ENCODE data around the gene SLC38A3. TPM values are rescaled to one million over a fixed set of nuclear protein-coding genes. Genes with fewer than 3 reads are reported as not detected.

The SLC38A3 gene
- total RNA-seq, 1 donor from 2014 or later, result 0.17 TPM

GRCh38 chr3:50264964-50265485 lies 60.0 kb downstream of the SLC38A3 start:
- H3K9ac ChIP-seq, result no peak overlapping the region
- peaks cover 55% of the 10 kb centered on the region for H3F3A ChIP-seq (ENCODE audit: low read depth)
- H3K9me3 ChIP-seq (ENCODE audit: low read depth), result no peaks in the 10 kb centered on the region
- peaks cover 13% of the 10 kb centered on the region for H3K27me3 Mint-ChIP-seq (ENCODE audit: insufficient read depth, low read depth)
- peak overlapping the region; percentile 66 for H3K27ac ChIP-seq
- no peaks in the 10 kb centered on the region for H3K36me3 ChIP-seq
- no peak overlapping the region for H2AFZ ChIP-seq (replicated peaks)
- peaks cover 77% of the 10 kb centered on the region for H3K4me1 Mint-ChIP-seq
- peaks cover 64% of the 10 kb centered on the region for H3K4me1 ChIP-seq
- H3K27ac Mint-ChIP-seq, result peak overlapping the region; percentile 98
- H3K4me2 ChIP-seq, result peak overlapping the region; percentile 70
- H3K36me3 Mint-ChIP-seq, result no peaks in the 10 kb centered on the region
- H3K4me3 ChIP-seq, result no peak overlapping the region
- no peaks in the 10 kb centered on the region for H3K27me3 ChIP-seq
- no peak for DNase-seq (ENCODE audit: low spot score)
- H3K4me3 Mint-ChIP-seq, result peak overlapping the region; percentile 69
- TF ChIP-seq CTCF (IDR thresholded peaks at IDR 0.05) (no peak), EZH2phosphoT487 (IDR thresholded peaks at IDR 0.05) (no peak), EZH2 (IDR thresholded peaks at IDR 0.05) (no peak)
- H3K79me2 ChIP-seq (ENCODE audit: low read depth), result no peaks in the 10 kb centered on the region
- no peaks in the 10 kb centered on the region for H3K9me3 Mint-ChIP-seq
- no peaks in the 10 kb centered on the region for H4K20me1 ChIP-seq (ENCODE audit: low read depth)

GRCh38 chr3:50265571-50265970 lies 60.5 kb downstream of the SLC38A3 start:
- no peak overlapping the region for H2AFZ ChIP-seq (replicated peaks)
- H3K4me3 ChIP-seq, result no peak overlapping the region
- TF ChIP-seq EZH2phosphoT487 (IDR thresholded peaks at IDR 0.05) (no peak), EZH2 (IDR thresholded peaks at IDR 0.05) (no peak), CTCF (IDR thresholded peaks at IDR 0.05) (no peak)
- H3K4me2 ChIP-seq, result peak overlapping the region; percentile 70
- H3K9me3 ChIP-seq (ENCODE audit: low read depth), result no peaks in the 10 kb centered on the region
- peak overlapping the region; percentile 66 for H3K27ac ChIP-seq
- H3K27me3 Mint-ChIP-seq (ENCODE audit: insufficient read depth, low read depth), result peaks cover 13% of the 10 kb centered on the region
- H3K79me2 ChIP-seq (ENCODE audit: low read depth), result no peaks in the 10 kb centered on the region
- no peak for DNase-seq (ENCODE audit: low spot score)
- H3K4me1 ChIP-seq, result peaks cover 62% of the 10 kb centered on the region
- H3K36me3 Mint-ChIP-seq, result no peaks in the 10 kb centered on the region
- peak overlapping the region; percentile 83 for H3K27ac Mint-ChIP-seq
- H3K9ac ChIP-seq, result no peak overlapping the region
- H3K4me1 Mint-ChIP-seq, result peaks cover 76% of the 10 kb centered on the region
- no peaks in the 10 kb centered on the region for H3K27me3 ChIP-seq
- no peaks in the 10 kb centered on the region for H3K36me3 ChIP-seq
- H3F3A ChIP-seq (ENCODE audit: low read depth), result peaks cover 51% of the 10 kb centered on the region
- no peak overlapping the region for H3K4me3 Mint-ChIP-seq
- H4K20me1 ChIP-seq (ENCODE audit: low read depth), result no peaks in the 10 kb centered on the region
- H3K9me3 Mint-ChIP-seq, result no peaks in the 10 kb centered on the region

GRCh38 chr3:50266017-50266416 lies 60.9 kb downstream of the SLC38A3 start:
- no peaks in the 10 kb centered on the region for H4K20me1 ChIP-seq (ENCODE audit: low read depth)
- no peaks in the 10 kb centered on the region for H3K79me2 ChIP-seq (ENCODE audit: low read depth)
- peaks cover 13% of the 10 kb centered on the region for H3K27me3 Mint-ChIP-seq (ENCODE audit: insufficient read depth, low read depth)
- H3K27ac ChIP-seq, result no peak overlapping the region
- TF ChIP-seq CTCF (IDR thresholded peaks at IDR 0.05), result no peak
- TF ChIP-seq EZH2 (IDR thresholded peaks at IDR 0.05), result no peak
- no peak for TF ChIP-seq EZH2phosphoT487 (IDR thresholded peaks at IDR 0.05)
- H3K9me3 Mint-ChIP-seq, result no peaks in the 10 kb centered on the region
- no peak overlapping the region for H3K4me2 ChIP-seq
- no peaks in the 10 kb centered on the region for H3K9me3 ChIP-seq (ENCODE audit: low read depth)
- H3K4me1 ChIP-seq, result peaks cover 57% of the 10 kb centered on the region
- H2AFZ ChIP-seq (replicated peaks), result no peak overlapping the region
- H3F3A ChIP-seq (ENCODE audit: low read depth), result peaks cover 47% of the 10 kb centered on the region
- no peak overlapping the region for H3K4me3 ChIP-seq
- no peak for DNase-seq (ENCODE audit: low spot score)
- no peak overlapping the region for H3K9ac ChIP-seq
- H3K27ac Mint-ChIP-seq, result peak overlapping the region; percentile 83
- H3K27me3 ChIP-seq, result no peaks in the 10 kb centered on the region
- no peak overlapping the region for H3K4me3 Mint-ChIP-seq
- no peaks in the 10 kb centered on the region for H3K36me3 ChIP-seq
- H3K36me3 Mint-ChIP-seq, result no peaks in the 10 kb centered on the region
- H3K4me1 Mint-ChIP-seq, result peaks cover 72% of the 10 kb centered on the region

Measured in neural progenitor cell (in vitro differentiated cells).